Testis (tissue), 2 donors: ENCODE results near the gene ARHGDIA.

Experiments
- CTCF ChIP-seq, 3 experiments: fragments of 450-650 bp in 2 of 3; fragments of 200-600 bp in 1 of 3; sonication (generic) in 1 of 3; IDR thresholded peaks; one replicate each; pipeline ENCODE4 v1.5.1; 2016 to 2019; ENCODE audit warnings: antibody characterized with exemption in 3 of 3, mild to moderate bottlenecking in 2 of 3, moderate library complexity in 1 of 3
- POLR2A ChIP-seq: fragments of 450-650 bp; IDR thresholded peaks from one replicate; pipeline ENCODE4 v1.6.1; 2017; ENCODE audit warnings: antibody characterized with exemption, mild to moderate bottlenecking, moderate library complexity

GRCh38 chr17:81846743-81847689 is 24.1 kb downstream of the ARHGDIA start:
- TF ChIP-seq CTCF (IDR thresholded peaks at IDR 0.05) (no peak), POLR2A (no peak)
